ENCODE measurements around the gene ATN1.
"Not testable (repeated sequence)": the region's sequence is repeated elsewhere in the genome, so short reads cannot be mapped to it uniquely, and the experiment has no call there.

DNA sequence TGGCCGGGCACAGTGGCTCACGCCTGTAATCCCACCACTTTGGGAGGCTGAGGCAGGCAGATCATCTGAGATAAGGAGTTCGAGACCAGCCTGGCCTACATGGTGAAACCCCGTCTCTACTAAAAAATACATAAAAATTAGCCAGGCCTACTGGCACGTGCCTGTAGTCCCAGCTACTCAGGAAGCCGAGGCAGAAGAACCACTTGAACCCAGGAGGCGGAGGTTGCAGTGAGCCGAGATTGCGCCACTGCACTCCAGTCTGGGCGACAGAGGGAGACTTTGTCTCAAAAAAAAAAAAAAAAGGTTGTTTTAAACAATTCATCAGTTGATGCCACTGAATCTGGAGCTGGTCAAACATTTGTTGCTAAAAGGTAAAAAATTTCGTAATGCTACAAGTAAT is 47.9 kb upstream of the ATN1 start:
- not testable (repeated sequence) for TF ChIP-seq POLR2A (IDR thresholded peaks at IDR 0.05)
- TF ChIP-seq, protein P1, sequence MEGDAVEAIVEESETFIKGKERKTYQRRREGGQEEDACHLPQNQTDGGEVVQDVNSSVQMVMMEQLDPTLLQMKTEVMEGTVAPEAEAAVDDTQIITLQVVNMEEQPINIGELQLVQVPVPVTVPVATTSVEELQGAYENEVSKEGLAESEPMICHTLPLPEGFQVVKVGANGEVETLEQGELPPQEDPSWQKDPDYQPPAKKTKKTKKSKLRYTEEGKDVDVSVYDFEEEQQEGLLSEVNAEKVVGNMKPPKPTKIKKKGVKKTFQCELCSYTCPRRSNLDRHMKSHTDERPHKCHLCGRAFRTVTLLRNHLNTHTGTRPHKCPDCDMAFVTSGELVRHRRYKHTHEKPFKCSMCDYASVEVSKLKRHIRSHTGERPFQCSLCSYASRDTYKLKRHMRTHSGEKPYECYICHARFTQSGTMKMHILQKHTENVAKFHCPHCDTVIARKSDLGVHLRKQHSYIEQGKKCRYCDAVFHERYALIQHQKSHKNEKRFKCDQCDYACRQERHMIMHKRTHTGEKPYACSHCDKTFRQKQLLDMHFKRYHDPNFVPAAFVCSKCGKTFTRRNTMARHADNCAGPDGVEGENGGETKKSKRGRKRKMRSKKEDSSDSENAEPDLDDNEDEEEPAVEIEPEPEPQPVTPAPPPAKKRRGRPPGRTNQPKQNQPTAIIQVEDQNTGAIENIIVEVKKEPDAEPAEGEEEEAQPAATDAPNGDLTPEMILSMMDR (IDR thresholded peaks at IDR 0.05), result not testable (repeated sequence)

Measured in body of pancreas (tissue), 4 donors.